Measurements from ENCODE around the gene POLR2H. TPM values are rescaled to one million over a fixed set of nuclear protein-coding genes. Genes with fewer than 3 reads are reported as not detected.

POLR2H gene
- total and polyA plus RNA-seq, 11 donors = 15.2 to 51.4 (median 25.2) TPM

- ATAC-seq = no peak
- WGBS, 4 donors = 92 to 98% (median 93%) methylated on average over 8 to 15 of the region's 15 CpGs
- no peak overlapping the region for H3K4me3 ChIP-seq
- H3K9me3 ChIP-seq = no peaks in the 10 kb centered on the region
- TF ChIP-seq POLR2A (IDR thresholded peaks at IDR 0.05) (no peak), CTCF (IDR thresholded peaks at IDR 0.05) (no peak)
- H3K27ac ChIP-seq = no peak overlapping the region
- no peak for DNase-seq
- intact Hi-C loops (cut with DNase I) = no loop called here
- H3K4me1 ChIP-seq = peaks cover 0 to 33% (median 21%) of the 10 kb centered on the region in 12 donors
- H3K36me3 ChIP-seq = peaks cover 0 to 28% (median 0%) of the 10 kb centered on the region in 9 donors
- peaks cover 0 to 49% (median 25%) of the 10 kb centered on the region in 9 donors for H3K27me3 ChIP-seq
These were observed 21.7 kb downstream of the POLR2H start for GRCh38 chr3:184383033-184383740.

- intact Hi-C loops (cut with DNase I) = no loop called here
- no peak overlapping the region for H3K4me3 ChIP-seq
- no peak for TF ChIP-seq POLR2A (IDR thresholded peaks at IDR 0.05)
- TF ChIP-seq CTCF (IDR thresholded peaks at IDR 0.05) = no peak
These were observed 22.8 kb downstream of the POLR2H start for GRCh38 chr3:184384342-184384741.

GRCh38 chr3:184384856-184385422, 23.4 kb downstream of the POLR2H start:
- Histone ChIP-seq H3K4me1 (peaks cover 0 to 20% (median 13%) of the 10 kb centered on the region in 12 donors), H3K9me3 (no peaks in the 10 kb centered on the region), H3K36me3 (peaks cover 0 to 28% (median 0%) of the 10 kb centered on the region in 9 donors), H3K27me3 (peaks cover 0 to 36% (median 19%) of the 10 kb centered on the region in 9 donors), H3K27ac (no peak overlapping the region), H3K4me3 (no peak overlapping the region)
- 87 to 96% (median 91%) methylated on average over 5 to 8 of the region's 8 CpGs for WGBS, 4 donors
- no peak for TF ChIP-seq POLR2A (IDR thresholded peaks at IDR 0.05)
- TF ChIP-seq CTCF (IDR thresholded peaks at IDR 0.05) = no peak
- intact Hi-C loops (cut with DNase I) = no loop called here
- DNase-seq = no peak
- ATAC-seq = no peak

More at GRCh38 chr3:184384342-184384741, 22.8 kb downstream of the POLR2H start:
- peaks cover 0 to 38% (median 21%) of the 10 kb centered on the region in 9 donors for H3K27me3 ChIP-seq
- peaks cover 0 to 28% (median 0%) of the 10 kb centered on the region in 9 donors for H3K36me3 ChIP-seq
- 84 to 91% (median 86%) methylated on average over 9 of the region's 9 CpGs for WGBS, 4 donors
- H3K4me1 ChIP-seq = peaks cover 0 to 25% (median 15%) of the 10 kb centered on the region in 12 donors
- DNase-seq (no peak), ATAC-seq (no peak)
- no peaks in the 10 kb centered on the region for H3K9me3 ChIP-seq
- no peak overlapping the region for H3K27ac ChIP-seq

- H3K27ac ChIP-seq = no peak overlapping the region
- no peak overlapping the region for H3K4me3 ChIP-seq
- peaks cover 0 to 10% (median 6%) of the 10 kb centered on the region in 12 donors for H3K4me1 ChIP-seq
- no peak for DNase-seq
- ATAC-seq = no peak
- intact Hi-C loops (cut with DNase I) = no loop called here
- H3K9me3 ChIP-seq = no peaks in the 10 kb centered on the region
- 55 to 76% (median 58%) methylated on average over 9 to 37 of the region's 37 CpGs for WGBS, 4 donors
- TF ChIP-seq CTCF (IDR thresholded peaks at IDR 0.05) = no peak
- TF ChIP-seq POLR2A (IDR thresholded peaks at IDR 0.05) = no peak
- peaks cover 0 to 27% (median 9%) of the 10 kb centered on the region in 9 donors for H3K27me3 ChIP-seq
- H3K36me3 ChIP-seq = peaks cover 0 to 28% (median 0%) of the 10 kb centered on the region in 9 donors
These were observed 24.7 kb downstream of the POLR2H start for GRCh38 chr3:184386047-184386806.
